Mucosa of descending colon (tissue), 3 donors: Measurements from ENCODE around the gene ADAMTS4. TPM values are rescaled to one million over a fixed set of nuclear protein-coding genes. Genes with fewer than 3 reads are reported as not detected.
A peak's percentile ranks its signal among the peaks of the same experiment; 100 is the strongest.

Source experiments
- ATAC-seq: fragments of 200-7000 bp; cut with Tn5 transposase; one replicate; pipeline ENCODE4 v1.9.1; 2020; ENCODE audit warnings: mild to moderate bottlenecking, moderate library complexity
- DNase-seq, 3 donors: peaks; one replicate each; pipeline ENCODE4 v3.0.0-alpha.2; 2020
- H3K36me3 ChIP-seq: fragments of 200-600 bp; one replicate; pipeline ENCODE4 v1.8.0; 2021; ENCODE audit warnings: low read depth, mild to moderate bottlenecking
- H3K4me1 ChIP-seq: fragments of 200-600 bp; one replicate; pipeline ENCODE4 v1.8.0; 2021; ENCODE audit warnings: low read depth, mild to moderate bottlenecking
- H3K4me3 ChIP-seq: fragments of 200-600 bp; one replicate; pipeline ENCODE4 v1.8.0; 2021; ENCODE audit warnings: mild to moderate bottlenecking
- H3K9me3 ChIP-seq: fragments of 200-600 bp; one replicate; pipeline ENCODE4 v1.8.0; 2021; ENCODE audit warnings: mild to moderate bottlenecking
- CTCF ChIP-seq: fragments of 200-600 bp; IDR thresholded peaks from one replicate; pipeline ENCODE4 v1.8.0; 2022; ENCODE audit warnings: antibody characterized with exemption, mild to moderate bottlenecking
- intact Hi-C, 2 donors: fragments of 100-400 bp; cut with DNase I in 1 of 2; cut with micrococcal nuclease in 1 of 2; formaldehyde crosslinking; loops; one replicate each; pipeline versions ENCODE4 v1.11.0 to v1.11.1; 2022; cut with DNase I, micrococcal nuclease
- total RNA-seq, 3 donors: library from RNA; stranded (reverse); fragmentation: NEBNext Ultra II Directional in 2 of 3; extraction: Animal tissue kit (Norgen Biotek cat#: 25700) in 2 of 3; gene quantifications; one replicate each; pipeline versions ENCODE4 v1.2.1 to v1.2.4, GENCODE V29; 2021 to 2023
- donor health status: DM: no; HTN: no; CAD: no; lungs with moderate emphysema.
- donor health status: DM: no; HTN: no; CAD: no.
- donor health status: DM: no; HTN: yes; CAD: no.

ADAMTS4 gene
- total RNA-seq, 3 donors from 2014 or later, result 0.96 to 7.2 (median 3.8) TPM

- intact Hi-C loops, result loop anchor here in 1 of 2 donors (10.0 kb wide), 1 partner anchor 188 kb away; no protein-coding TSS in a partner anchor
- Histone ChIP-seq H3K9me3 (no peaks in the 10 kb centered on the region), H3K36me3 (no peaks in the 10 kb centered on the region), H3K4me3 (no peak overlapping the region), H3K4me1 (peaks cover 10% of the 10 kb centered on the region)
- ATAC-seq (no peak), DNase-seq (peak in 1 of 3 donors; percentile 62)
- TF ChIP-seq CTCF, result no peak
Measured at GRCh38 chr1:161196521-161197451, 2.1 kb downstream of the ADAMTS4 start.

- H3K36me3 ChIP-seq, result no peaks in the 10 kb centered on the region
- ATAC-seq, result no peak
- intact Hi-C loops, result loop anchor here in 1 of 2 donors (10.0 kb wide), 1 partner anchor 189 kb away; no protein-coding TSS in a partner anchor
- DNase-seq, result no peak
- no peak overlapping the region for H3K4me3 ChIP-seq
- TF ChIP-seq CTCF, result no peak
- H3K9me3 ChIP-seq, result no peaks in the 10 kb centered on the region
- H3K4me1 ChIP-seq, result peaks cover 4% of the 10 kb centered on the region
Measured at GRCh38 chr1:161196111-161196510, 2.7 kb downstream of the ADAMTS4 start.

GRCh38 chr1:161195171-161195570 lies 3.7 kb downstream of the ADAMTS4 start:
- no peak for TF ChIP-seq CTCF
- intact Hi-C loops, result loop anchor here in 1 of 2 donors (10.0 kb wide), 1 partner anchor 190 kb away; no protein-coding TSS in a partner anchor
- Histone ChIP-seq H3K9me3 (no peaks in the 10 kb centered on the region), H3K4me1 (peaks cover 2% of the 10 kb centered on the region), H3K36me3 (no peaks in the 10 kb centered on the region), H3K4me3 (no peak overlapping the region)
- DNase-seq (no peak), ATAC-seq (no peak)

- intact Hi-C loops, result loop anchor here in 1 of 2 donors (10.0 kb wide), 1 partner anchor 191 kb away; no protein-coding TSS in a partner anchor
- Histone ChIP-seq H3K36me3 (no peaks in the 10 kb centered on the region), H3K4me3 (no peak overlapping the region), H3K4me1 (peaks cover 2% of the 10 kb centered on the region), H3K9me3 (no peaks in the 10 kb centered on the region)
- no peak for ATAC-seq
- no peak for TF ChIP-seq CTCF
- peak in 1 of 3 donors; percentile 16 for DNase-seq
Measured at GRCh38 chr1:161193561-161194235, 5.2 kb downstream of the ADAMTS4 start.
